ENCODE data around the gene NEURL2. TPM values are rescaled to one million over a fixed set of nuclear protein-coding genes. Genes with fewer than 3 reads are reported as not detected.

Gene NEURL2
- total and polyA plus RNA-seq, 10 of the 15 experiments (the other 5 are each of a cell fraction or from before 2014, with no cell fraction given): 0.53 to 7.0 (median 2.7) TPM

- no peak for TF ChIP-seq GABPA (IDR thresholded peaks at IDR 0.05; ENCODE audit: low read depth)
- TF ChIP-seq PAX5 (IDR thresholded peaks at IDR 0.05; ENCODE audit: borderline replicate concordance, low read depth, low read length): no peak
- no peak for TF ChIP-seq JUNB (IDR thresholded peaks at IDR 0.05)
- TF ChIP-seq PAX8 (IDR thresholded peaks at IDR 0.05): no peak
- no peak for TF ChIP-seq IKZF2 (IDR thresholded peaks at IDR 0.05)
Measured at GRCh38 chr20:45861221-45862075, 29.6 kb downstream of the NEURL2 start (continued).

- Histone ChIP-seq H3K79me2 (ENCODE audit: control insufficient read depth, insufficient read depth, low read length) (peaks cover 15% of the 10 kb centered on the region), H3K4me3 (no peak overlapping the region), H3K36me3 (ENCODE audit: control insufficient read depth in 2 of 2, insufficient read depth in 2 of 2, low read length in 1 of 2) (no peaks in the 10 kb centered on the region), H3K9me3 (replicated peaks; ENCODE audit: control insufficient read depth, insufficient read depth, low read length) (no peaks in the 10 kb centered on the region), H3K9ac (ENCODE audit: control insufficient read depth, insufficient read depth, low read length) (no peak overlapping the region), H2AFZ (ENCODE audit: control insufficient read depth, low read depth, low read length) (no peak overlapping the region), H4K20me1 (ENCODE audit: control insufficient read depth, insufficient read depth) (no peaks in the 10 kb centered on the region), H3K27me3 (replicated peaks in 1 of 2; ENCODE audit: control insufficient read depth in 2 of 2, insufficient read depth in 2 of 2, low read length in 1 of 2) (no peaks in the 10 kb centered on the region), H3K4me2 (ENCODE audit: control insufficient read depth, insufficient read depth) (no peak overlapping the region), H3K27ac (ENCODE audit: control insufficient read depth, insufficient read depth) (no peak overlapping the region), H3K4me1 (ENCODE audit: control insufficient read depth, insufficient read depth, low read length) (peaks cover 8% of the 10 kb centered on the region)
- 85% methylated on average over 7 of the region's 7 CpGs for WGBS (ENCODE audit: insufficient coverage, insufficient replicate concordance, low lambda C conversion rate, missing lambda C conversion rate)
- in situ Hi-C loops (cut with MboI): no loop called here
- ChIA-PET CTCF (interaction anchor here (1.4 kb wide), 1 partner anchor 109 kb away, joined by 3 read pairs; no protein-coding TSS in a partner anchor), RAD21 (ENCODE audit: unreplicated experiment) (no interaction called here), POLR2A (interaction anchor here (1.5 kb wide), 2 partner anchors 30 to 74 kb away, joined by 3 to 4 read pairs; partner anchors contain the start of gene PCIF1), SMC1A (ENCODE audit: uncharacterized antibody, unreplicated experiment) (no interaction called here)
- FAIRE-seq (no peak), DNase-seq (ENCODE audit: low read depth, low spot score) (no peak), ATAC-seq (no peak)
- intact Hi-C loops (cut with micrococcal nuclease; ENCODE audit: unreplicated experiment): no loop called here
- BruUV-seq (replicated peaks): no TSS peak
- TF ChIP-seq SREBF1 (IDR thresholded peaks at IDR 0.05; ENCODE audit: low read length) (no peak), POLR2AphosphoS2 (IDR thresholded peaks at IDR 0.05; ENCODE audit: low read depth, low read length) (no peak), RAD21 (IDR thresholded peaks at IDR 0.05; ENCODE audit: insufficient read depth, low read depth, low read length) (no peak), FOXK2 (IDR thresholded peaks at IDR 0.05) (no peak), JUNB (IDR thresholded peaks at IDR 0.05) (no peak)
- TF ChIP-seq, protein P1, sequence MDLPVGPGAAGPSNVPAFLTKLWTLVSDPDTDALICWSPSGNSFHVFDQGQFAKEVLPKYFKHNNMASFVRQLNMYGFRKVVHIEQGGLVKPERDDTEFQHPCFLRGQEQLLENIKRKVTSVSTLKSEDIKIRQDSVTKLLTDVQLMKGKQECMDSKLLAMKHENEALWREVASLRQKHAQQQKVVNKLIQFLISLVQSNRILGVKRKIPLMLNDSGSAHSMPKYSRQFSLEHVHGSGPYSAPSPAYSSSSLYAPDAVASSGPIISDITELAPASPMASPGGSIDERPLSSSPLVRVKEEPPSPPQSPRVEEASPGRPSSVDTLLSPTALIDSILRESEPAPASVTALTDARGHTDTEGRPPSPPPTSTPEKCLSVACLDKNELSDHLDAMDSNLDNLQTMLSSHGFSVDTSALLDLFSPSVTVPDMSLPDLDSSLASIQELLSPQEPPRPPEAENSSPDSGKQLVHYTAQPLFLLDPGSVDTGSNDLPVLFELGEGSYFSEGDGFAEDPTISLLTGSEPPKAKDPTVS (IDR thresholded peaks at IDR 0.05; ENCODE audit: low read depth, low read length): no peak
Measured at GRCh38 chr20:45860560-45861220, 30.3 kb downstream of the NEURL2 start.
